HG03097 (cell line): ENCODE results near the gene PGP.

Experiments
- ATAC-seq: cut with Tn5 transposase; IDR thresholded peaks from one replicate; pipeline ENCODE4 v1.9.1; 2021; ENCODE audit not compliant: unreplicated experiment, low FRiP score

PGP gene

DNA sequence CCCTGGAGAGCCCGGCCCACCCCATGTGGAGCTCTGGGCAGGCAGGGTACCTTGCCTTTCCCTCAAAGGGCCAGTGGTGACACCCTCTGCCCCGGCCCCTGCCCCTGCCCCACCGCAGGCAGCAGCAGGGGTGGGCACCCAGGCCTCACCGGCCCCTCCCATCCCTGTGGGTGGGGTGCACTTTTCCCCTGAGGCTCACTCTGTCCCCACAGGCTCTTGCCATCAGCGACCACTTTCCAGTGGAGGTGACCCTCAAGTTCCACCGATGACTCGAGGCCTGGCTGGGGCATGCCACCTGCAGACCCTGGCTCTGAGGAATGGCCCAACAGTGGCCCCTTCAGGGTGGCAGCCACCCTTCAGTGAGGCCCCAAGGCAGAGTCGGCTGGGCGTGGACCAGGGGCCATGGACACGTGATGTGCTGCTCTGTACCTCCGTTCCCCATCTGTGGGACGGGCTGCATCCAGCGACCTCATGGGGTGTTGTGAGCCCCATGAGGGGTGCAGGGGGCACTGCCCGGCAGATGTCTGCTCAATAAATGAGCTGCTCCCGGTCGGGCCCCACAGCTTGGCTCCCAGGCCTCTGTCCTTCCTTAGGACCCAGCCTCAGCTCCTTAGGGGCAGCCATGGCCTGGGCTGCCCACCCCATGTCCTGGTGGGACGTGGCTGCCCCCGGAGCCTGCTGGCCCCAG is 23.7 kb upstream of the PGP start:
- ATAC-seq = no peak

DNA sequence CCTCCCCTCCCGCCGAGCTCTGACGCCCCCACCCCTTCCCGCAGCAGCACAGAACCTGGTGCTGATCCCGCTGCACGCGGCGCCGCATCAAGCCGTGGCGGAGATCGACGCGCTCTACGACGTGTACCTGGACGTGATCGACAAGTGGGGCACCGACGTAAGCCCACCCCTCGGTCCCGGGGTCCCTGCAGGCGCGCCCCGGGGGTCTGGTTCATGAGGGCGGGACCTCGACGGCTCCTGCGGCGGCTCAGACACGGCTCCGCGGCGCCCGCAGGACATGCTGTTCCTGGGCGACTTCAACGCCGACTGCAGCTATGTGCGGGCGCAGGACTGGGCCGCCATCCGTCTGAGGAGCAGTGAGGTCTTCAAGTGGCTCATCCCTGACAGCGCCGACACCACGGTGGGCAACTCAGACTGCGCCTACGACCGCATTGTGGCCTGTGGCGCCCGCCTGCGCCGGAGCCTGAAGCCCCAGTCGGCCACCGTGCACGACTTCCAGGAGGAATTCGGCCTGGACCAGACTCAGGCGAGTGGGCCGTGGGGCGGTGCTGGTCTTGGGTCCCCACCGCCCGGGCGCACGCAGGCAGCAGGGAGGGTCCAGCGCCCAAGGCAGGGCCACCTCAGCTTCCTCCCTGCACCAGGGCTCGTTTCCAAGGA is 23.0 kb upstream of the PGP start:
- no peak for ATAC-seq

- ATAC-seq = no peak
These were observed 22.5 kb upstream of the PGP start for GRCh38 chr16:2237102-2237482.

DNA sequence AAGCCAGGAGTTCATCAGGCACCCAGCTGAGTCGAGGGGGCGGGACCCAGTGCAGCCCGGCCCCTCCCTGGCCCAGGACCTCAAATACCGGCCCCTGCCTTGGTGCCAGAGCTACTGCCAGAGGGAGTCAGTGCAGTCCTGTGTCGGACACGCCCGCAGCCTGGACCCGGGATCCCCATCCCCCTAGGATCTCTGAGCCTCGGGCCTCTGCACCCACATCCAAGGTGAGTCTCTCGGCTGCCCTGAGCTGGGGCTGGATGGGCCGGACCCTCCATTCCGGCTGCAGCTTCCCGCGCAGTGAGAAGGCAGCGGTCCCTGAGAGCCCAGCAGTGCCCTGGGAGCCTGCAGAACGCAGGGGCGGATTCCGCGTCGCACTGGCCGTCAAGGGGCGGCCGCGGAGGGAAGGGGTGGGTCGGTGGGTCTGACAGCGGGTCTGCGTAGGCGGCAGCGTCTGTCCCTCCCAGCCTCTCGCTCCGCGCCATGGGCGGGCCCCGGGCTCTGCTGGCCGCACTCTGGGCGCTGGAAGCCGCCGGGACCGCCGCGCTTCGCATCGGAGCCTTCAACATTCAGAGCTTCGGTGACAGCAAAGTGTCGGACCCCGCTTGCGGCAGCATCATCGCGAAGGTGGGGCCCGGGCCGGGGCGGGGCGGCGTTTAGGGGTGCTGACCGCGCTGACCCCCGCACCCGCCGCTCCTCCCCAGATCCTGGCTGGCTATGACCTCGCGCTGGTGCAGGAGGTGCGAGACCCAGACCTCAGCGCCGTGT is 21.9 kb upstream of the PGP start, which contains the start of gene DNASE1L2:
DNASE1L2 (plus strand) TSS at position 108 of the 765 bp plus-strand sequence; CDS start at position 481, 373 bp downstream.
- no peak for ATAC-seq

DNA sequence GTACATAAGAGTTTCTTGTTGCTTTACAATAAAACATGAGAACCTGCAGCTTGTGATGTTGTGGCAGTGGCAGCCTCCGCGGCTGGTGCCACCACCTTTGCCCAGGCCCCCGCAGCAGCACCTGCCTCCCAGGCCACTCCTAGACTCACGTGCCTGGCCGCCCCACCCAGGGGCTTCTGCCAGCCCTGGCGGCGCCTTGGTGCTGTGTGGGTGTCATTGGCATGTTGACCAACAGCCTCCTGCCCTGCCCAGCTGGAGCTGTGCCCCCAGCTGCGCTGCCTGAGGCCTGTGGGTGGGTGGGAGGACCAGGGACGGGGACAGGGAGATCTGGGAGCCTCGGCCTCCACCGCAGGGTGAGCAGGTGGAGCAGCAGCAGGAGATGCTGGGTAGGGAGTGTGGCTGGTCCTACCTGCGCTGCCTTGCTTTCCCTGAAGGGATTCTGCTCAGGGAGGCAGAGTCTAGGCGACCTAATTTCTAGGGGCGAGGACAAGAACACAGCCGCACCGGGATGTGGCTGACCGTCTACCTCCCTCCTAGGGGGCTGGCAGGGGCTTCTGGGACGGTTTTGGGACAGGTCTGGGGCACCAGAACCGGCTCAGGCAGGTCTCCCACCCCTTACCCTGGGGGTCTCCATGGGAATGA is 21.2 kb upstream of the PGP start:
- no peak for ATAC-seq

DNA sequence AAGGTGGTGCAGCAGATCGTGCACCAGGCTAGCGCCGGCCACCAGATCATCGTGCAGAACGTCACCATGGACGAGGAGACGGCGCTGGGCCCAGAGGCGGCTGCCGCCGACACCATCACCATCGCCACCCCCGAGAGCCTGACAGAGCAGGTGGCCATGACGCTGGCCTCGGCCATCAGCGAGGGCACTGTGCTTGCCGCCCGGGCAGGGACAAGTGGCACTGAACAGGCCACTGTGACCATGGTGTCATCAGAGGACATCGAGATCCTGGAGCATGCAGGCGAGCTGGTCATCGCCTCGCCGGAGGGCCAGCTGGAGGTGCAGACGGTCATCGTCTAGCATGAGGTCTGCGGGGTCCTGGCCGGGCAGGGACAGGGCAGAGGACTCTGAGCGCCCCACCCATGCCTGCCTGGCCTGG is 20.6 kb upstream of the PGP start:
- no peak for ATAC-seq

DNA sequence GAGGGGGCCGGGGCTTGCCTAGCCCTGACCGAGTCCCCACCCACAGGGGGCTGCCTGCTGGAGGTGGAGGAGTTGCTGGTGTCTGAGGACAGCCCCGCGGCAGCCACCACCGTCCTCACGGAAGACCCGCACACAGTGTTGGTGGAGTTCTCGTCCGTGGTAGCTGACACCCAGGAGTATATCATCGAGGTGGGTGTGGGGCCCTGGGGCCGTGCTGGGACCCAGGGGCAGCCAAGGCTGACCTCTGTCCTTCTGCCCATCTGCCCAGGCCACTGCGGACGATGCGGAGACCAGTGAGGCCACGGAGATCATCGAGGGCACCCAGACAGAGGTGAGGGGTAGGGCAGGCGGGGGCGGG is 20.2 kb upstream of the PGP start:
- ATAC-seq = no peak

GRCh38 chr16:2233872-2234812 is 19.5 kb upstream of the PGP start:
- no peak for ATAC-seq

- no peak for ATAC-seq
These were observed 18.6 kb upstream of the PGP start for GRCh38 chr16:2233046-2233775.

GRCh38 chr16:2232094-2232990 is 17.7 kb upstream of the PGP start:
- ATAC-seq = no peak

GRCh38 chr16:2231016-2231931 is 16.6 kb upstream of the PGP start:
- no peak for ATAC-seq

DNA sequence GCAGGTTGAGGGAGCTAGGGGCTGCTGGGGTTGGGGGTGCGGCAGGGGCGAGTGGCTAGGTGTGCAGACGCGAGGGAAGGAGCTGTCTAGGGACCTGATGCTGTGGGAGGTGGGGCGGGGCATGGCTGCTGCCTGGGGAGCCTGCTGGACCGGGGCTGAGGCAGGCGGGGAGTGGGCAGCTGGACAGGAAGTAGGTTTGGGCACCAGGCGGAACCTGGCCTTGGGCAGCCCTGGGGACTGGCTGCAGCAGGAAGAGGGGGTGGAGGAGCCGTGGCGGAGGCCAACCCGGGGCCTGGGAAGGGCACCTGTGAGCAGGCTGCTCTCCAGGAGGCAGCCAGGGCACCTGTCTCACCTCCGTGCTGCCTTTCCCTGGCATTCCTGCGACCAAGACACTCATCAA is 15.7 kb upstream of the PGP start:
- no peak for ATAC-seq

DNA sequence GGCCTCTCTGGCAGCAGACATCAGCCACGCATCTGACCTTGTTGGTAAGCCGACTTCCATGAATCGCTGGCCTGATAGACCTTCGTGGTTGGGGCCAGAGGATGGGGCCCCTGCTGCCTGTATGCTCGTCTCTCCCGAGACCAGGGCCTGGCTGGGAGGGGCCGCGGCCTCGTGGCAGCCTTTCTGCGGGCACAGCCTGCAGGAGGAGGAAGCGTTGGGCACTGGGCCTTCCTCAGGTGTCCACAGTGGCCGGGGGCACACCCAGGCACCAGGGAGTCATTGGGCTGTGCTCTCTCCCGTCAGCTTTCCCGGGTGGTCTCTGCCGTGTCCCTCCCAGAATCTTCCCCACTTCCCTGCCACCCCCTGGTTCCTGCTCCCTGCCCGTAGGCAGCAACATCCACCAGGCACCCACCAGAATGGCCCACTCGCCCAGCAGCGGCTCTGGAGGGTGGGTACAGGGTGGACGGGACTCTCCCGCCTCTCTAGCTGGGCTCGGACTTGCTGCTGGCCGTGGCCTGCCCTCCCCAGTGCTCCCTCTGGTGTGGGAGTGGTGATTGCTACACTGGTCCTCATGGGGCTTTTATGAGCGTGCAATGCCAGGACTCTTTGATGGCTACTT is 15.1 kb upstream of the PGP start:
- ATAC-seq = no peak

GRCh38 chr16:2229091-2229490 is 14.5 kb upstream of the PGP start:
- no peak for ATAC-seq

DNA sequence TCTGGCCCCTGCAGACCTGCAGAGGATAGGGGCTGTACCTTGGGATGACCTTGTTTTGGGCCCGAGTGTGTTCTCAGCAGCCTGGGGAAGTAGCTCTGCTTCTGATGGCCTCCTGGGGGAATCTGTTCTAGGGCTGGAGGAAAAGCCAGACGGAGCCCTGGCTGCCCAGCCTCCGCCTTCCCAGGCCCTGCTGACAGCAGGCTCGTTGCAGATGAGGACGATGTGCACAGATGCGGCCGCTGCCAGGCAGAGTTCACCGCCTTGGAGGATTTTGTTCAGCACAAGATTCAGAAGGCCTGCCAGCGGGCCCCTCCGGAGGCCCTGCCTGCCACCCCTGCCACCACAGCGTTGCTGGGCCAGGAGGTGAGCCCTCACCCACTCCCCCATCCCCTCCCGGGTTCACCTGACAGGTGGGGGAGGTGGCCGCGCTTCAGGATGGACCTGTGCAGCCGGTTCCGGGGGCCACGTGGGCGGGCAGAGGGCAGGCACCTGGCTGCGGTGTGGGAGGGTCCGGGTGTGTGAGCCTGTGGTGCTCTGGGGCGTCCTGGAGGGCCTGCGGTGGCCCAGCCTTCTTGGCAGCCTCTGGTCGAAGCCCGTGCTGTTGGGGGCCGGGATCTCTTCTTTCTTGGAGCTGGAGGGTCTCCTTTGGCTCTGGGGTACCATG is 13.7 kb upstream of the PGP start:
- ATAC-seq = no peak

DNA sequence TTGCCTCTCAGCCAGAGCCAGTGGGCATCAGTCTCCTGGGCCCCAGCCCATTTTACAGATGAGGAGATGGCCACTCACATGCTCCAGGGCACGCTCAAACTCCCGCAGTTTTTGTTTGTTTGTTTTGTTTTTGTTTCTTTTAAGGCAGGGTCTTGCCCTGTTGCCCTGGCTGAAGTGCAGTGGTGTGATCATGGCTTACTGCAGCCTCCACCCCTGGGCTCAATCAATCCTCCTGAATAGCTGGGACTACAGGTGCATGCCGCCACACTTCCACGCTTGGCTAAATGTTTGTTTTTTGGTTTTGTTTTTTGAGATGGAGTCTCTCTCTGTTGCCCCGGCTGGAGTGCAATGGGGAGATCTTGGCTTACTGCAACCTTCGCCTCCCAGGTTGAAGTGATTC is 12.3 kb upstream of the PGP start:
- no peak for ATAC-seq
